ENCODE data around the gene GPATCH2L.

DNA sequence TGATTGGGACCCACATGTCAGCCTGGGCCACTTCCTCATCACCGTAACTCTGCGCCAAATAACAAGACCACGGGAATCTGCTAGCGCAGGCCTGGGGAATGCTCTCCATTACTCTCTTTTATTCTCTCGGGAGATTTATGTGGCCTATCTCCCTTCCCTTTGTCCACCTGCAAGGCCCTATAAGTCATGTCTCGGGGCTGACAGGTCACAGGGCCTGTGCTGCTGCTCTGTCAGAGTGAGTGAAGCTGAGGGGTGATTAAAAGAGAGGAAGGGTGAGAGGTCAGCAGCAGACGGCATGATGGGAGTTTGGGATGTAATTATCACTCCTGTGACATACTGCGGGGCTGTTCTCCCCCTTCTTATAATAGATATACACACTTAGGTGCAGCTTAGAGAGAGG, 26.2 kb upstream of the GPATCH2L start:
- TF ChIP-seq, protein P1, sequence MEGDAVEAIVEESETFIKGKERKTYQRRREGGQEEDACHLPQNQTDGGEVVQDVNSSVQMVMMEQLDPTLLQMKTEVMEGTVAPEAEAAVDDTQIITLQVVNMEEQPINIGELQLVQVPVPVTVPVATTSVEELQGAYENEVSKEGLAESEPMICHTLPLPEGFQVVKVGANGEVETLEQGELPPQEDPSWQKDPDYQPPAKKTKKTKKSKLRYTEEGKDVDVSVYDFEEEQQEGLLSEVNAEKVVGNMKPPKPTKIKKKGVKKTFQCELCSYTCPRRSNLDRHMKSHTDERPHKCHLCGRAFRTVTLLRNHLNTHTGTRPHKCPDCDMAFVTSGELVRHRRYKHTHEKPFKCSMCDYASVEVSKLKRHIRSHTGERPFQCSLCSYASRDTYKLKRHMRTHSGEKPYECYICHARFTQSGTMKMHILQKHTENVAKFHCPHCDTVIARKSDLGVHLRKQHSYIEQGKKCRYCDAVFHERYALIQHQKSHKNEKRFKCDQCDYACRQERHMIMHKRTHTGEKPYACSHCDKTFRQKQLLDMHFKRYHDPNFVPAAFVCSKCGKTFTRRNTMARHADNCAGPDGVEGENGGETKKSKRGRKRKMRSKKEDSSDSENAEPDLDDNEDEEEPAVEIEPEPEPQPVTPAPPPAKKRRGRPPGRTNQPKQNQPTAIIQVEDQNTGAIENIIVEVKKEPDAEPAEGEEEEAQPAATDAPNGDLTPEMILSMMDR (IDR thresholded peaks at IDR 0.05), result no peak
- no peak for TF ChIP-seq POLR2A (IDR thresholded peaks at IDR 0.05)

All from Peyer's patch (tissue), 4 donors.